DMS153 (cell line): ENCODE measurements around the gene TWF1.
A peak's percentile ranks its signal among the peaks of the same experiment; 100 is the strongest.
"Not testable (repeated sequence)": the region's sequence is repeated elsewhere in the genome, so short reads cannot be mapped to it uniquely, and the experiment has no call there.

ENCODE experiments used
- DNase-seq: peaks from one replicate; lab custom pipeline; 2025; lab: John Stamatoyannopoulos, UW

Gene TWF1

GRCh38 chr12:43805149-43805859 lies 813 bp downstream of the TWF1 start:
- DNase-seq, result peak; percentile 2

- no peak for DNase-seq
Measured at GRCh38 chr12:43797561-43798217, 8.4 kb downstream of the TWF1 start.

GRCh38 chr12:43795716-43796280 lies 10.3 kb downstream of the TWF1 start:
- DNase-seq, result no peak

- DNase-seq, result no peak
Measured at GRCh38 chr12:43789941-43790340, 16.2 kb downstream of the TWF1 start.

GRCh38 chr12:43786899-43787693 lies 19.0 kb downstream of the TWF1 start:
- no peak for DNase-seq

GRCh38 chr12:43776498-43776897 lies 29.6 kb downstream of the TWF1 start:
- DNase-seq, result no peak

GRCh38 chr12:43766291-43766690 lies 39.8 kb downstream of the TWF1 start:
- DNase-seq, result no peak

- no peak for DNase-seq
Measured at GRCh38 chr12:43764528-43764927, 41.6 kb downstream of the TWF1 start.

GRCh38 chr12:43763769-43764168 lies 42.3 kb downstream of the TWF1 start:
- no peak for DNase-seq

- no peak for DNase-seq
Measured at GRCh38 chr12:43762596-43762995, 43.5 kb downstream of the TWF1 start.

GRCh38 chr12:43761500-43761899 lies 44.6 kb downstream of the TWF1 start:
- no peak for DNase-seq

GRCh38 chr12:43760396-43760795 lies 45.7 kb downstream of the TWF1 start:
- no peak for DNase-seq

- peak; percentile 95 for DNase-seq
Measured at GRCh38 chr12:43758728-43759563, 47.2 kb downstream of the TWF1 start, which contains the start of the genes IRAK4 and PUS7L. Gene IRAK4 (plus strand): TSS chr12:43758951. CDS start chr12:43768112, 9,161 bp downstream. Gene PUS7L (minus strand): TSS chr12:43758790. CDS start chr12:43755245, 3,545 bp downstream.

GRCh38 chr12:43758247-43758727 lies 47.8 kb downstream of the TWF1 start:
- no peak for DNase-seq

GRCh38 chr12:43754015-43754414 lies 52.1 kb downstream of the TWF1 start:
- no peak for DNase-seq

GRCh38 chr12:43751360-43751759 lies 54.8 kb downstream of the TWF1 start:
- DNase-seq, result not testable (repeated sequence)

GRCh38 chr12:43750814-43751213 lies 55.3 kb downstream of the TWF1 start:
- DNase-seq, result no peak

GRCh38 chr12:43749016-43749415 lies 57.1 kb downstream of the TWF1 start:
- no peak for DNase-seq

GRCh38 chr12:43744826-43745225 lies 61.3 kb downstream of the TWF1 start:
- no peak for DNase-seq
